ENCODE measurements around the gene CCDC3. TPM values are rescaled to one million over a fixed set of nuclear protein-coding genes. Genes with fewer than 3 reads are reported as not detected.

CCDC3 gene
- total RNA-seq, 1 donor from 2014 or later: 0.13 TPM

GRCh38 chr10:12906051-12906541 lies 95.4 kb downstream of the CCDC3 start:
- no peak overlapping the region for H3K27ac Mint-ChIP-seq
- H3K4me3 Mint-ChIP-seq: no peak overlapping the region
- no peaks in the 10 kb centered on the region for H3K9me3 Mint-ChIP-seq
- H3K4me1 Mint-ChIP-seq (ENCODE audit: low read depth): no peaks in the 10 kb centered on the region
- intact Hi-C loops (cut with micrococcal nuclease): no loop called here
- DNase-seq (ENCODE audit: low spot score): no peak
- H3K27me3 Mint-ChIP-seq (ENCODE audit: insufficient read depth): no peaks in the 10 kb centered on the region
- H3K36me3 Mint-ChIP-seq (ENCODE audit: low read depth): no peaks in the 10 kb centered on the region

GRCh38 chr10:12905067-12905466 lies 96.4 kb downstream of the CCDC3 start:
- Mint-ChIP-seq H3K4me3 (no peak overlapping the region), H3K27ac (no peak overlapping the region), H3K4me1 (ENCODE audit: low read depth) (no peaks in the 10 kb centered on the region), H3K27me3 (ENCODE audit: insufficient read depth) (no peaks in the 10 kb centered on the region), H3K36me3 (ENCODE audit: low read depth) (no peaks in the 10 kb centered on the region), H3K9me3 (no peaks in the 10 kb centered on the region)
- no peak for DNase-seq (ENCODE audit: low spot score)
- intact Hi-C loops (cut with micrococcal nuclease): no loop called here

GRCh38 chr10:12902851-12903358 lies 98.6 kb downstream of the CCDC3 start:
- Mint-ChIP-seq H3K27me3 (ENCODE audit: insufficient read depth) (no peaks in the 10 kb centered on the region), H3K9me3 (no peaks in the 10 kb centered on the region), H3K4me1 (ENCODE audit: low read depth) (no peaks in the 10 kb centered on the region), H3K36me3 (ENCODE audit: low read depth) (no peaks in the 10 kb centered on the region), H3K27ac (no peak overlapping the region), H3K4me3 (no peak overlapping the region)
- intact Hi-C loops (cut with micrococcal nuclease): loop anchor here (1.0 to 5.0 kb wide), 4 partner anchors 184 to 688 kb away; no protein-coding TSS in a partner anchor
- no peak for DNase-seq (ENCODE audit: low spot score)

GRCh38 chr10:12902135-12902572 lies 99.4 kb downstream of the CCDC3 start:
- Mint-ChIP-seq H3K27ac (no peak overlapping the region), H3K4me1 (ENCODE audit: low read depth) (no peaks in the 10 kb centered on the region), H3K4me3 (no peak overlapping the region), H3K27me3 (ENCODE audit: insufficient read depth) (no peaks in the 10 kb centered on the region), H3K36me3 (ENCODE audit: low read depth) (no peaks in the 10 kb centered on the region), H3K9me3 (no peaks in the 10 kb centered on the region)
- intact Hi-C loops (cut with micrococcal nuclease): loop anchor here (1.0 to 5.0 kb wide), 4 partner anchors 185 to 687 kb away; no protein-coding TSS in a partner anchor
- DNase-seq (ENCODE audit: low spot score): peak; percentile 25

- intact Hi-C loops (cut with micrococcal nuclease): no loop called here
- no peak for DNase-seq (ENCODE audit: low spot score)
- H3K36me3 Mint-ChIP-seq (ENCODE audit: low read depth): no peaks in the 10 kb centered on the region
- no peaks in the 10 kb centered on the region for H3K27me3 Mint-ChIP-seq (ENCODE audit: insufficient read depth)
- H3K4me3 Mint-ChIP-seq: no peak overlapping the region
- no peaks in the 10 kb centered on the region for H3K4me1 Mint-ChIP-seq (ENCODE audit: low read depth)
- H3K27ac Mint-ChIP-seq: no peak overlapping the region
- H3K9me3 Mint-ChIP-seq: no peaks in the 10 kb centered on the region
Observed at GRCh38 chr10:12899546-12899945, 102.0 kb downstream of the CCDC3 start.

- Mint-ChIP-seq H3K36me3 (ENCODE audit: low read depth) (no peaks in the 10 kb centered on the region), H3K4me1 (ENCODE audit: low read depth) (no peaks in the 10 kb centered on the region), H3K27me3 (ENCODE audit: insufficient read depth) (no peaks in the 10 kb centered on the region), H3K9me3 (peaks cover 3% of the 10 kb centered on the region), H3K27ac (no peak overlapping the region), H3K4me3 (no peak overlapping the region)
- intact Hi-C loops (cut with micrococcal nuclease): no loop called here
- DNase-seq (ENCODE audit: low spot score): no peak
Observed at GRCh38 chr10:12898271-12898670, 103.2 kb downstream of the CCDC3 start.

- H3K4me1 Mint-ChIP-seq (ENCODE audit: low read depth): no peaks in the 10 kb centered on the region
- no peak overlapping the region for H3K27ac Mint-ChIP-seq
- H3K36me3 Mint-ChIP-seq (ENCODE audit: low read depth): no peaks in the 10 kb centered on the region
- peaks cover 12% of the 10 kb centered on the region for H3K9me3 Mint-ChIP-seq
- H3K27me3 Mint-ChIP-seq (ENCODE audit: insufficient read depth): no peaks in the 10 kb centered on the region
- DNase-seq (ENCODE audit: low spot score): no peak
- no peak overlapping the region for H3K4me3 Mint-ChIP-seq
- intact Hi-C loops (cut with micrococcal nuclease): no loop called here
Observed at GRCh38 chr10:12897278-12897677, 104.2 kb downstream of the CCDC3 start.

GRCh38 chr10:12896251-12896650 lies 105.3 kb downstream of the CCDC3 start:
- no peak overlapping the region for H3K4me3 Mint-ChIP-seq
- no peaks in the 10 kb centered on the region for H3K4me1 Mint-ChIP-seq (ENCODE audit: low read depth)
- H3K9me3 Mint-ChIP-seq: peaks cover 12% of the 10 kb centered on the region
- no peak overlapping the region for H3K27ac Mint-ChIP-seq
- intact Hi-C loops (cut with micrococcal nuclease): no loop called here
- no peaks in the 10 kb centered on the region for H3K36me3 Mint-ChIP-seq (ENCODE audit: low read depth)
- no peak for DNase-seq (ENCODE audit: low spot score)
- H3K27me3 Mint-ChIP-seq (ENCODE audit: insufficient read depth): no peaks in the 10 kb centered on the region

GRCh38 chr10:12892924-12893323 lies 108.6 kb downstream of the CCDC3 start:
- no peaks in the 10 kb centered on the region for H3K27me3 Mint-ChIP-seq (ENCODE audit: insufficient read depth)
- peaks cover 12% of the 10 kb centered on the region for H3K9me3 Mint-ChIP-seq
- H3K4me1 Mint-ChIP-seq (ENCODE audit: low read depth): no peaks in the 10 kb centered on the region
- DNase-seq (ENCODE audit: low spot score): no peak
- intact Hi-C loops (cut with micrococcal nuclease): no loop called here
- no peak overlapping the region for H3K4me3 Mint-ChIP-seq
- H3K36me3 Mint-ChIP-seq (ENCODE audit: low read depth): no peaks in the 10 kb centered on the region
- no peak overlapping the region for H3K27ac Mint-ChIP-seq

GRCh38 chr10:12890958-12891357 lies 110.6 kb downstream of the CCDC3 start:
- no peak overlapping the region for H3K4me3 Mint-ChIP-seq
- no peaks in the 10 kb centered on the region for H3K36me3 Mint-ChIP-seq (ENCODE audit: low read depth)
- H3K9me3 Mint-ChIP-seq: peaks cover 12% of the 10 kb centered on the region
- H3K4me1 Mint-ChIP-seq (ENCODE audit: low read depth): no peaks in the 10 kb centered on the region
- DNase-seq (ENCODE audit: low spot score): no peak
- intact Hi-C loops (cut with micrococcal nuclease): no loop called here
- H3K27ac Mint-ChIP-seq: no peak overlapping the region
- peaks cover 2% of the 10 kb centered on the region for H3K27me3 Mint-ChIP-seq (ENCODE audit: insufficient read depth)

- intact Hi-C loops (cut with micrococcal nuclease): no loop called here
- H3K27ac Mint-ChIP-seq: no peak overlapping the region
Observed at GRCh38 chr10:12888470-12888869, 113.0 kb downstream of the CCDC3 start.

GRCh38 chr10:12887780-12888179 lies 113.7 kb downstream of the CCDC3 start:
- H3K27me3 Mint-ChIP-seq (ENCODE audit: insufficient read depth): peaks cover 5% of the 10 kb centered on the region
- intact Hi-C loops (cut with micrococcal nuclease): no loop called here
- H3K27ac Mint-ChIP-seq: no peak overlapping the region
- H3K36me3 Mint-ChIP-seq (ENCODE audit: low read depth): no peaks in the 10 kb centered on the region
- DNase-seq (ENCODE audit: low spot score): no peak
- no peaks in the 10 kb centered on the region for H3K4me1 Mint-ChIP-seq (ENCODE audit: low read depth)
- peaks cover 4% of the 10 kb centered on the region for H3K9me3 Mint-ChIP-seq
- no peak overlapping the region for H3K4me3 Mint-ChIP-seq

More at GRCh38 chr10:12888470-12888869, 113.0 kb downstream of the CCDC3 start:
- no peak for DNase-seq (ENCODE audit: low spot score)
- H3K27me3 Mint-ChIP-seq (ENCODE audit: insufficient read depth): peaks cover 5% of the 10 kb centered on the region
- no peak overlapping the region for H3K4me3 Mint-ChIP-seq
- H3K9me3 Mint-ChIP-seq: peaks cover 11% of the 10 kb centered on the region
- no peaks in the 10 kb centered on the region for H3K4me1 Mint-ChIP-seq (ENCODE audit: low read depth)
- no peaks in the 10 kb centered on the region for H3K36me3 Mint-ChIP-seq (ENCODE audit: low read depth)

- no peak for DNase-seq (ENCODE audit: low spot score)
- intact Hi-C loops (cut with micrococcal nuclease): no loop called here
- no peak overlapping the region for H3K4me3 Mint-ChIP-seq
- no peaks in the 10 kb centered on the region for H3K36me3 Mint-ChIP-seq (ENCODE audit: low read depth)
- no peak overlapping the region for H3K27ac Mint-ChIP-seq
- H3K9me3 Mint-ChIP-seq: no peaks in the 10 kb centered on the region
- H3K4me1 Mint-ChIP-seq (ENCODE audit: low read depth): no peaks in the 10 kb centered on the region
- peaks cover 7% of the 10 kb centered on the region for H3K27me3 Mint-ChIP-seq (ENCODE audit: insufficient read depth)
Observed at GRCh38 chr10:12884851-12885250, 116.7 kb downstream of the CCDC3 start.

- Mint-ChIP-seq H3K4me1 (ENCODE audit: low read depth) (no peaks in the 10 kb centered on the region), H3K4me3 (no peak overlapping the region), H3K36me3 (ENCODE audit: low read depth) (no peaks in the 10 kb centered on the region), H3K27ac (no peak overlapping the region), H3K9me3 (no peaks in the 10 kb centered on the region), H3K27me3 (ENCODE audit: insufficient read depth) (peaks cover 10% of the 10 kb centered on the region)
- intact Hi-C loops (cut with micrococcal nuclease): no loop called here
- DNase-seq (ENCODE audit: low spot score): no peak
Observed at GRCh38 chr10:12880423-12880822, 121.1 kb downstream of the CCDC3 start.

Measured in activated T-helper 1 cell treated with anti-CD3 and anti-CD28 coated beads, Interleukin-12 subunit alpha, Interleukin-12 subunit beta, Interleukin-2, Interleukin-4 antibody, amounts not matched to agents 30 ng/mL and 10 ng/mL and 1 ng/mL, durations not matched to agents 14 hours and 24 hours and 36 hours (primary cell).